GM12873 (cell line): Measurements from ENCODE around the gene ANKFY1.

Source experiments
- TF ChIP-seq, protein P1 (sequence below): IDR thresholded peaks from 2 replicates; pipeline ENCODE4 v1.5.1; 2012; ENCODE audit warnings: low read depth, mild to moderate bottlenecking, moderate library complexity, low read length, control low read depth; ENCODE audit not compliant: insufficient read depth; ENCODE audit errors: missing control alignments

Gene ANKFY1

GRCh38 chr17:4215882-4216570 is 47.8 kb downstream of the ANKFY1 start:
- TF ChIP-seq, protein P1, sequence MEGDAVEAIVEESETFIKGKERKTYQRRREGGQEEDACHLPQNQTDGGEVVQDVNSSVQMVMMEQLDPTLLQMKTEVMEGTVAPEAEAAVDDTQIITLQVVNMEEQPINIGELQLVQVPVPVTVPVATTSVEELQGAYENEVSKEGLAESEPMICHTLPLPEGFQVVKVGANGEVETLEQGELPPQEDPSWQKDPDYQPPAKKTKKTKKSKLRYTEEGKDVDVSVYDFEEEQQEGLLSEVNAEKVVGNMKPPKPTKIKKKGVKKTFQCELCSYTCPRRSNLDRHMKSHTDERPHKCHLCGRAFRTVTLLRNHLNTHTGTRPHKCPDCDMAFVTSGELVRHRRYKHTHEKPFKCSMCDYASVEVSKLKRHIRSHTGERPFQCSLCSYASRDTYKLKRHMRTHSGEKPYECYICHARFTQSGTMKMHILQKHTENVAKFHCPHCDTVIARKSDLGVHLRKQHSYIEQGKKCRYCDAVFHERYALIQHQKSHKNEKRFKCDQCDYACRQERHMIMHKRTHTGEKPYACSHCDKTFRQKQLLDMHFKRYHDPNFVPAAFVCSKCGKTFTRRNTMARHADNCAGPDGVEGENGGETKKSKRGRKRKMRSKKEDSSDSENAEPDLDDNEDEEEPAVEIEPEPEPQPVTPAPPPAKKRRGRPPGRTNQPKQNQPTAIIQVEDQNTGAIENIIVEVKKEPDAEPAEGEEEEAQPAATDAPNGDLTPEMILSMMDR, result no peak

- TF ChIP-seq, protein P1, result no peak
Observed at GRCh38 chr17:4214157-4214556, 49.6 kb downstream of the ANKFY1 start.

DNA sequence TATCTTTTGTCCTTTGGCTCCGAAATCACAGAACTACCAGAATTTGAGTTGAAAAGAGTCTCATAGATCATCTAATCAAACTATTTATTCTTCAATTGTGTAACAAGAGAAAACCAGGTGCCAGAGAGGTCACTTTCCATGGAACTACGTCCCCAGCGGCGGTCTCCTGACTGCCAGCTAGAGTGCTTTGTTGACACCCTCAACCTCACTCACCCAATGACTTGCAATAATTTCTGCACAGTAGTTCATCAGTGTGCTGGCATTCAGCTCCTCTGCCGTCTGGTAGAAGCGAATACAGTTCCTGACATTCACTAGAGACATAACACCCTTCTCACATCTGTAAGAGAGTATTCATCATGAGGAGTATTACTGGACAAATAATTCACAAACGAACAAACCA is 54.2 kb downstream of the ANKFY1 start:
- TF ChIP-seq, protein P1, result no peak

- TF ChIP-seq, protein P1, result no peak
Observed at GRCh38 chr17:4208238-4208637, 55.5 kb downstream of the ANKFY1 start.

DNA sequence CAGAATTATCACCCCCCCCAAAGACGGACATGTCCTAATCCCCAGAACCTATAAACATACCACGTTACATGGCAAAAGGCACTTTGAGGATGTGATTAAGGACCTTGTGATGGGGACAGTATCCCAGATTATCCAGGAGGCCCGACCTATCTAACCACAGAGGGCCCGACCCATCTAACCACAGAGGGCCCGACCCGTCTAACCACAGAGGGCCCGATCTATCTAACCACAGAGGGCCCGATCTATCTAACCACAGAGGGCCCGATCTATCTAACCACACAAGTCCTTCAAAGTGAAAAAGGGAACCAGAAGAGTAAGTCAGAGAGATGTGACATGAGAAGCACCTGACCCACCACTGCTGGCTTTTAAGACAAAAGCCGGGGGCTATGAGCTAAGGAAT is 56.8 kb downstream of the ANKFY1 start:
- TF ChIP-seq, protein P1, result no peak

DNA sequence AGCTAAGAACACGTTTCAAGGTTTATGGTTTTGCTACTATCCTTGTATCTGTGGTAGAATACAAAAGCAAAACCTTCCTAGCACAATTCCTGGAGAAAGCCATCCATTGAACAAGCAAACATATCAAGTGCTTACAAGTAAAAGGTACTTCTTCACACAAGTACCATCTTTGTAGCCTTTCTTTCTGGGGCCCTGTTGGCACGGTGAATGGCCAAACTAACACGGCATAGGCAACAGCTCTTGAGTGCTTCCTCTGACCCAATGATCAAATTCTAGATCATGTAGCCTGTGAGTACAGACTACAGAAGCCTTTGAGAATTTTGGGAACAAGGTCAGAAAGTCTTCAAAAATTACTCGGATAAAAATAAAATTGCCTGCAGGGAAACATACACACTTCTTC is 57.9 kb downstream of the ANKFY1 start:
- TF ChIP-seq, protein P1, result no peak

- TF ChIP-seq, protein P1, result no peak
Observed at GRCh38 chr17:4204710-4205173, 59.0 kb downstream of the ANKFY1 start.

DNA sequence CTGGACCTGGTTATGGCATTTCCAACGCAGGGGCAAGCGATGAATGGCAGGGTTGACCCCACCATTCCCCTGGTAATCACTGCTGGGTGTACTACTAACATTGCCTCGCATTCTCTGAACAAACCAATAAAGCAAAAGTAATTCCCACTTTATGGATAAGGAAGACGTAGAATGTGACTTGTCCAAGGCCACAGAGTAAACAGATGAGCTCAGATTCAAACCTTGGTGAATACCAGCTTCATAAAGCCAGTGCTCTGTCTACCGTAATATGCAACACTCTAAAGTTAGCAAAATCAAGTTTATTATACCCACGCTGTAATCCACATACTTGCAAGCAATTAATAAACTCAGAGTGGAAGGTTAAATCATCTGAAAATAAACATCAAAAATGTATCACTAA is 59.6 kb downstream of the ANKFY1 start:
- TF ChIP-seq, protein P1, result no peak
